Stimulated activated CD8-positive, alpha-beta memory T cell treated with anti-CD3 and anti-CD28 coated beads, Interleukin-7, amount 100 ng/mL, for 48 hours (primary cell): ENCODE data around the gene TEAD1.
A peak's percentile ranks its signal among the peaks of the same experiment; 100 is the strongest.

Experiments
- DNase-seq, 2 donors: peaks; one replicate each; pipeline ENCODE4 v3.0.0-alpha.2; 2020; ENCODE audit warnings: low read depth in 1 of 2; ENCODE audit errors: extremely low read depth in 1 of 2

The TEAD1 gene

GRCh38 chr11:12673924-12674570, at the start of gene TEAD1:
TSS of gene TEAD1 (plus strand) at chr11:12674421.
- peak; percentile 64 to 69 for DNase-seq

GRCh38 chr11:12624595-12624994, 49.6 kb upstream of the TEAD1 start:
- no peak for DNase-seq

DNA sequence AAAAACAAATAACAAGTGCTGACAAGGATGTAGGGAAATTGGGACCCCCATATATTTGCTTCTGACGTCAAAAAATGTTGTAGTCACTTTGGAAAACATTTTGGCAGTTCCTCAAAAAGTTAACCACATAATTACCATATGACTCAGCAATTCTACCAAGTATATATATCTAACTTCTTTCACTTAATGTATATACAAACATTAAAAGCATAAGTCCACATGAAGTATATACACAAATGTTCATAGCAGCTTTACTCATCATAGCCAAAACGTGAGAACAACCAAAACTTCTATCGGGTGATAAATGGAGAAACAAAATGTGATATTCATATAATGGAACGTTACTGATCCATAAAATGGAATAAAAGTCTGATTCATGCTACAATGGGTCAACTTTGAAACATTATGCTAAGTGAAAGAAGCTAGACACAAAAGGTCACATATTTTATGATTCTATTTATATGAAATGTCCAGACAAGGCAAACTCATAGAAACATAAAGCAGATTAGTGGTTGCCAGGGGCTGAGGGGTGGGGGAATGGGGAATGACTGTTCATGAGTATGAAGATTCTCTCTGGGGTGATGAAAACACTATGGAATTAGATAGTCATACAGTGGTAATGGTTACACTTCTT, 48.7 kb upstream of the TEAD1 start:
- DNase-seq: no peak

DNA sequence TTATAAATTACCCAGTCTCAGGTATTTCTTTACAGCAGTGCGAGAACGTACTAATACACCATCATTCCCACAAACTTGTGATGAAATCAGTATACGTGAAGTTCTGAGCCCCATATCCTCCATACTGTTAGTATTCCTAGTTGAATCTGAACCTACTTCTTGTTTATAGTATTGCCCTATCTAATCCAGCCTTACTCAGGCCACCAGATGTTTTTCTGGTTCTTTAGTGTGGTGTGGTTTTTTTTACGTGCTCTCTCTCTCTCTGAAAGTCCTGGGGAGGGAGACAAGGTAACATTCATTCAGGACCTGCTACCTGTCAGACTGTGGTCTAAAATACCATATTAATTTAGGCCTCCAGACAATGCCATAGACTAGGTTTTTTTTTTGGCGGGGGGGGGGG, 47.6 kb upstream of the TEAD1 start:
- no peak for DNase-seq

DNA sequence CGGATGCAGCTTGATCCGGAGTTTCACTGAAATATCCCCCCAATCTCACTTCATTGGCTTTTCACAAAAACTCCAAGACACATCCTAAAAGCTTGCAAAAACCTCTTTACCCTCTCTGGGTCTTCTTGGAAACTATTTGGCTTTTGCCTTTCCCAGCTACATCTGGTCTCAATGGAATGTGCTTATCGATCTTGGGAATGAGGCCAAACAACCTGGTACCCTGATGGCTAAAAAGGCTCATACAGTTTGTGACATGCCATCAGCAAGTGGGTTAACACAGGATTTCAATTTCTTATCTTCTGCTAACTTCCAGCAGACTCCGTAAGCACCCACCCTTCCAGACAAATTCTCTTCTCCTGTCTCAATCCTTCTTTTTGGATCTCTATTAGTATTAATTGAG, 45.9 kb upstream of the TEAD1 start:
- DNase-seq: no peak

DNA sequence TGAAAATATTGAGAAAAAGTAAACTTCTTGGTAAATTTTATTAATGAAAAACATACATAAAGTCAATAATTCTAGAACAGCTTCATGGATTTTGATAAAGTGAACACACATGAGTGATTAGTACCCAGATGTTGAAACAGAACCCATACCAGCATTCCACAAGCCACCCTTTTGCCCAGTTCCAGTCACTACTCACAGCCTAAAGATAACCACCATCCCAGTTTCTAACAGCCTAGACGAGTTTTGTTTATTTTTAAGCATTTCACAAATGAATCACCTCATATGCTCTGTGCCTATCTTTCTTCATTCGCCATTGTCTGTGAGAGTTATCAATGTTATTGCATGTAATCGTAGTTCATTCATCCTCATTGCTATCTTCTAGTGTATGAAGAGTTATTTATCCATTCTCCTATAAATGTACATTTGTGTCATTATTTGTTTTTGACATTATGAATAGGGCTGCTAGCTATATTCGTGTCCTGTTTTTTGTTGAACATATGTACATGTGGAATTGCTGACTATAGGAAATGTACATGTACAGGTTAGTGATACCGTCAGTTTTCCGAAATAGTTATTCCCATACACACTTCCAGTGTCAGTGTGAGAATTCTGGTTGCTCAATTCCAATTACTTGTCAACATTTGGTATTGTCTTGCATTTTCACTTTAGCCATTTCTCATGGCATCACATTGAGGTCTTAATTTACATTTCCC, 44.5 kb upstream of the TEAD1 start:
- DNase-seq: no peak

DNA sequence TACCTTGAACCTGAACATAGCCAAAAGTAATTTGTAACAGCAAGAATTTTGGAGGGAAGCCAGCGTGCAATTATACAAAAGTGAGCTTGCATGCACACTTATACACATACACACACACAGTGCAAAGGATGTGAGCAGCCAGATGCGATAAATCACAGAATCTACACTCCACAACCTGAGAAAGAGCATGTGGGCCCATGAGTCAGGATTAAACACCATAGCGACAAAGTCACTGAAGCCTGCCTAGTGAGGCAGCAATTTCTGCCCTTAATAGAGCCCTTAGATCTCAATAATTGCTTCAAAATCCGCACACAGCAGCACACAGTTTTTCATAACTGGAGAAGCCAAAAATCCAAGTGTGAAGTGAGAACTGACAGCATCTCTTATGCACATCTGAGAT, 42.6 kb upstream of the TEAD1 start:
- DNase-seq: no peak

DNA sequence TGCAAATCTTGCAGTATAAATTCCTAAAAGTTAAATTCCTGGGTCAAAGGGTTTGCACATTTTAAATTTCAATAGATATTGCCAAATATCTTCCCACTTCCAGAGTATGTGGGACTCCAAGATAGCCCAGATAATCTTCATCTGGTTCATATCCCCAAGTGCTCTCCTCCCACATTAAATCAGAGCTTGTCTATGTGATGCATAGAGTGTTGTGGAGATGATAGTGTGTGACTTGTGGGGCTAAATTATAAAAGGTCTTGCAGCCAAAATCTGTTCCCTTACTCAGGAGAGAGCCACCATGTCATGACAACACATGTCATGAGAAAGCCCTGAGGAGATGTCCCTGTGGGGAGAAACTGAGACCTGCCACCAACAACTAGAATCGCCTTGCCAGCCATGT, 39.9 kb upstream of the TEAD1 start:
- DNase-seq: no peak

GRCh38 chr11:12636871-12637410, 37.3 kb upstream of the TEAD1 start:
- no peak for DNase-seq

- DNase-seq: no peak
Observed at GRCh38 chr11:12639388-12639787, 34.8 kb upstream of the TEAD1 start.

GRCh38 chr11:12640355-12640754, 33.9 kb upstream of the TEAD1 start:
- DNase-seq: no peak

DNA sequence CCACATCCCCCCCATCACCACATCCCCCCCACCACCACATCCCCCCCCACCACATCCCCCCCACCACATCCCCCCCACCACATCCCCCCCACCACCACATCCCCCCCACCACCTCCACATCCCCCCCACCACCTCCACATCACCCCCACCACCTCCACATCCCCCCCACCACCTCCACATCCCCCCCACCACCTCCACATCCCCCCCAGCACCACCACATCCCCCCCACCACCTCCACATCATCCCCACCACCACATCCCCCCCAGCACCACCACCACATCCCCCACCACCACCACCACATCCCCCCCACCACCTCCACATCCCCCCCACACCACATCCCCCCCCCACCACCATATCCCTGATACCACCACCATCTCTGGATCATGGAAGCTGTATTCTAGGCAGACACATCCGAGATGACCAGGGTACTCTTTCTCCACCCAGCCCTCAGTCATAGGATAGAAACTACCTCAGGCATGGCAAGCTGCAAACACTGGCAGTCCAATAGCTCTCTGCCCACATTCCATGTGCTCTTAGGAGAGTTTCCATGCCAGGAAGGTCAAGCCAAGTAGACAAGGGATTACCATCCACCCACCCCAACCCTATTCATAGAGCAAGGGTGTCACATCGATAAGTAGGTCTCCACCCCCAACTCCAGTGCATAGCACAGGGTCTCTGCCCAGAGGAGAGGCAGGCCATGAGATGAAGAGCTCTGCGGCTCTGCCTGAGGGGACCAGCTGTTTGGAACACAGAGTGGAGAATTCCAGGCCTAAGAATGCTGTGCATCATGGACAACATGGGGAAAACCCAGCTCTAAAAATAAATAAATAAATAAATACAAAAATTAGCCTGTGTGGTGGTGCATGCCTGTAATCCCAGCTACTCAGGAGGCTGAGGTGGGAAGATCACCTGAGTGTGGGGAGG, 33.0 kb upstream of the TEAD1 start:
- DNase-seq: no peak

- no peak for DNase-seq
Observed at GRCh38 chr11:12642040-12642439, 32.2 kb upstream of the TEAD1 start.

DNA sequence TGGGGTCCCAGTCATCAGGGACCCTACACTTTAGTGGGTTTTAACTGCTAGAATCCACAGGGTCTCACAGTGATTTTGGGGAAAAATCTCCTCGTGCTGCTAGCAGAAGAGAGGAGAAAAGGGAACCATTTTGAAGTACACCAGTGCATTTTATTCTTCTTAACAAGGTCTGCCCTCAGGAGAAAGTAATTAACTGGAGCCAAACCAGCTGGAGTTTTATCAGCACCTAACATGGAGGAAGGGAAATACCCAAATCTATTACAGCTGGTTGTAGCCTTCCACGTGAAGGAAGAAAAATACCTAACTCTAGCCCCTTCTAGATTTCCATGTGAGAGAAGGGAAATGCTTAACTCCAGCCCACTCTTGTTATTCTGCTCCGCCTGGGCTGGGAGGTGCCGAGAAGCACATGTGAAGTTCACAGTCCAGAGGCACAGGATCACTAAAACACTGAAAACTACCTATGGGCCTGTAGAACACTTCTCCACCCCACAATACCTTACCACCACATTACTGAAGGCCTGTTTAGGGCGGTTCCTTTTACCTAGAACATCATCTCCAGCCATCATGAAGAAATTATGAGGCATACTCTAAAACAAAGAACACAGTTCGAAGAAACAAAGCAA, 31.3 kb upstream of the TEAD1 start:
- no peak for DNase-seq

DNA sequence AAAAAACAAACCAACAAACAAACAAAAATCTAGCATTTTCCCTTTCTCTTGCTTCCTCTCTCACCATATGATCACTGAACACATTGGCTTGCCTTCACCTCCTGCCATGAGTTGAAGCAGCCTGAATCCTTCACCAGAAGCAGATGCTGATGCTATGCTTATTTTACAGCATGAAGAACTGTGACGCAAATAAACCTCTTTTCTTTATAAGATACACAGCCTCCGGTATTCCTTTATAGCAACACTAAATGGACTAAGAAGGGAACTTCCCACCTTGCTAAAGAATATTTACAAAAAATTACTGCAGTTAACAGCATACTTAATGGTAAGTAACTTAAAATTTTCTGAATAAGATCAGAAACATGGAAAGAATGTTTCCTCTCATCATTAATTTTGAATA, 27.7 kb upstream of the TEAD1 start:
- no peak for DNase-seq

GRCh38 chr11:12653729-12654128, 20.5 kb upstream of the TEAD1 start:
- no peak for DNase-seq

GRCh38 chr11:12655842-12656241, 18.4 kb upstream of the TEAD1 start:
- DNase-seq: no peak

DNA sequence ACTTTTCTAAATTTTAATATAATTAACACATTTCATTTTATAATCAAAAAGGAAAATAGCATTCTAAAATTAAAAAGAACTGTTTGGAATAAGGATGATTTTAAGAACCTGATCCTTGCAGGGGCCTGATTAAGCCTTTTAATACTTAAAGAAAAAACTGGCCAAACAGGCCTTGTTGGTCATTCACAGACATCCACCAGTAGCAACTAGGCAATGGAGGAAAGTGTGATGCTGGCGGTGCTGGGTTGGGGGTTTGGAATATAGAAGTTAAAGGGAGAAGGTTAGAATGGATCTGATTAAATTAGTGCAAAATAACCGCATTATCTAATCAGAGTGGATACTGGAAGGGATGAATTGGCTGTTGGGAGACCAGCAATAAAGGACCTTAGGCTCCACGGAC, 16.9 kb upstream of the TEAD1 start:
- DNase-seq: no peak

DNA sequence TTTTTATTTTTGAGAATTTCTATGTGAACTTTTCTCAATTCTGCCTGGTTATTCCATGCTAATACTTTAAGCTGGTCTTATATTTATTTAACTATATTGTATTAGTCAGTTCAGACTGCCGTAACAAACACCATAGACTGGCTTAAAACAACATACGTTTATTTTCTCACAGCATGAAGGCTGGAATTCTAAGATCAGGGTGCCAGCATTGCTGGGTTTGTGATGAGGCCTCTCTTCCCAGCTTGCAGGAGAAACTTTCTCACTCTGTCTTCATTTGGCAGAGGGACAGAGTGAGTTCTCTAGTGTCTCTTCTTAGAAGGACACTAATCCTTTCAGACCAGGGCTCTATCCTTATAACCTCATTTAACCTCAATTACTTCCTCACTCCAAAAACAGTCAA, 16.2 kb upstream of the TEAD1 start:
- DNase-seq: no peak

DNA sequence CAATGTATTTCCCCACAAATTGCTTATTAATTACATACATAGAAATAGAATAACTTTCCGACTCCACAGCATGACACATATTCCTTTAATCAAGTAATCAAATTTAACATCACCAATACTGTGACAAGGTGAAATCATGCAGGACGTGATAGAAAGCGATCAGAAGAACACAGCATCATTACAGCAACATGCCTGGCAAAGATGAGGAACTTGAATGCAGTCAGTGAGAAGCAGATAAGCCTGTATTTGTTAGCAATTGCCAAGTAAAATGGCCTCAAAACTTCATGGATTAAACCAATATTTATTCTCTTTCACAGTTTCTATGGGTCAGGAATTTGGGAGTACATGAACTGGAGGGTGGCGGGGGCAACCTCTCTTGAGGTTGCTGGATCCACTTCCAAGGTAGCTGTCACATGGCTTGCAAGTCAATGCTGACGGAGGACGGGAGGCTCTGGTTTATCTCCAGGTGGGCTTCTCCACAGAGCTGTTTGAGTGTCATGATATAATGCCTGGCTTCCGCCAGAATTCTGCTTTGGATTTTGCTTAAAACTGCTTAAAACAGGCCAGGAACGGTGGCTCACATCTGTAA, 12.0 kb upstream of the TEAD1 start:
- no peak for DNase-seq
